SW 1271 (cell line): ENCODE data around the gene DDI1.

ENCODE experiments used
- DNase-seq, 2 experiments: peaks; one replicate each; lab custom pipeline; 2025; lab: John Stamatoyannopoulos, UW

The DDI1 gene

GRCh38 chr11:104036588-104036987 is at the start of gene DDI1:
DDI1 (plus strand) TSS chr11:104036640; CDS start chr11:104036823, 183 bp downstream.
- DNase-seq = no peak

DNA sequence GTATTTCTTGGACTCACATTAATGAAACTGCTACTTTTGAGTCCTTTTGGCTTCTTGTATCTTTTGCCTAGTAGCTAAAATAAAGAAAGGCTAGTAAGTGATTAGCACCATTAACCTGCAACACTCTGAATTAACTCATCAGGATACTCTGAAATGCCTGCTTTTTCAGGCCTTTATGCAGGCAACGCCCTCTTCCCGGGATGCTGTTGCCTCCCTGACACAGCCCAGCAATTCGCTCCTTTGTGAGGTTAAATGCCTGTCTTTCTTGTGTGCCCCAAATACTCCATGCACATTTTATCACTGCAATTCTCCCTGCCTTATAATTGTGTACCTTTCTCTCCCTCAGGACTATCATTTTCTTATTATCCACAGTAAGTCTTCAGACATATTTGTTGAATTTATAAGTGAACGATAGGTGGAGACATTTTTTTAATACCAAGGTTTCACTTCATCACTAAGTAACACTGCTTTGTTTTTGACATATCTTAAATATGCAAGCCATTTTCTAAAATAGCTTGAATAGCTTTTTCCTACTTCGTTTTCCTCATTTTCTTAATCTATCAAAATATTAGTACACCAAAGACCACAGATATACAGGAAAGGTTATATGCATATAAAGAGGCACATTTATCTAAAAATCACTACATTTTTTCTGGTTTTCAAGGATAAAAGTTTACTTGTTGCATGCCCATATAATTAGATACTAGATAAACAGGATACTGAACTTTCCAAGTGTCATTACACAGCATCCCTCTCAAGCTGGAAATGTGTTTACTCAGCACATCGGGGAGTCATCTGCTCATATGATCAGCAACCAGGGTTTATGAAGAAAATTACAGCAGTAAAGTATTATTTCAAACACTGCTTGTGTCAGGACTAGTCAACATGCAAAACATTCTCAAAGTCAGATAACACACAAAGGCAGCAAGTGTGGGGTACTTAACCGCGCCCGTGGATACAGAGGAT is 48.5 kb upstream of the DDI1 start:
- no peak for DNase-seq

- no peak for DNase-seq
Observed at GRCh38 chr11:103988595-103988969, 47.9 kb upstream of the DDI1 start.

GRCh38 chr11:103993507-103993906 is 42.9 kb upstream of the DDI1 start:
- DNase-seq = no peak

DNA sequence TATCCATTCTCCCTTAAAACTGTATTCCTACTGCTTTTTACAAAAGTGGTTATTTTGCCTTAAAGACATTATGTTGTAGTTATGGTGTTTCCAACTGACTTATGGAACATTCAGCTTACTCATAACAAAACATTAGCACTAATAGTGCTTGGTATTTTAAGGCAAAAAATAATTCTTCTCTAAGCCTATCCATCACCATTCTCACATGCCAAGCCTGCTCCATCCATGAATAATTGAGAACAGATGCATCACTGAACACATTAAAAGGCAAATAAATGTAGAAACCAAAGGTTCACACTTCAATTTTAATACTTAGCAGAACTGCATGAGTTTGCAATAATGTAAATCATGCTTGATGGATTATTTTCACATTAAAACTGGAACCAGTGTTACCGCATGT is 42.3 kb upstream of the DDI1 start:
- no peak for DNase-seq

- no peak for DNase-seq
Observed at GRCh38 chr11:103994518-103994917, 41.9 kb upstream of the DDI1 start.

DNA sequence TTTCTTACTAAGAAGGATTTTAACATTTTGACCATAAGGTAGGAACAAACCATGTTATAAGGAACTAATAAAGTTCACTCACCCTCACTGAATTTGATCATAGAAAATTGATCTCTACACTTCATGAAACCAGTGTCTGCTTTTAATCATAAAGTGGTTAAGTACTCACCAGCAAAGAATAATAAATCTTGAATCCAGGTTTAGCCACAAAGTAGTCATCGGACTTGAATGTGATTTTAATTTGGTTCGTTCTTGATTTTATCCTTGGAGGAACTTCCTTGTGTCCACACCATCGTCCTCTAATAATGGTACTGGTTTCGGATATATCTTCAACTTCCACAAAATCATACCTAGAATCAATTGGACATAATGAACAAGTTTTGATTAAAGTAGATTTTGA is 40.5 kb upstream of the DDI1 start:
- DNase-seq = no peak

DNA sequence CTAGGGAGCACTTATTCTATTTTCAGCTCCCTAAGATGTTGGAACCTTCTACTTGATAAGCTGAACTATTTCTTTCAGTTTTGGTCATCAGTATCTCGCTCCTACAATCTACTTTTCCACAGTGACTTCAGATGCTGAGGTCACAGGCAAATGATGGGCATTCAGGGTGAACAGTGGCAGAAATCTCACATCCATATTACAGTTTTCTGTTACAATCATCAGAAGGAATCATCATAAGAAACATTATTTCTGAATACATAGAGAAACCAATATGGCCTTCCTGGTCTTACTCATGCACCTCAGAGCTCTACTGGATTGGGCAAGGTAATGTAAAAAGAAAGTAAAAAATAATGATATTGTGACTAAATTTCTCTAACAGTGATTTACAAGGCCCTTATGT is 39.4 kb upstream of the DDI1 start:
- no peak for DNase-seq

DNA sequence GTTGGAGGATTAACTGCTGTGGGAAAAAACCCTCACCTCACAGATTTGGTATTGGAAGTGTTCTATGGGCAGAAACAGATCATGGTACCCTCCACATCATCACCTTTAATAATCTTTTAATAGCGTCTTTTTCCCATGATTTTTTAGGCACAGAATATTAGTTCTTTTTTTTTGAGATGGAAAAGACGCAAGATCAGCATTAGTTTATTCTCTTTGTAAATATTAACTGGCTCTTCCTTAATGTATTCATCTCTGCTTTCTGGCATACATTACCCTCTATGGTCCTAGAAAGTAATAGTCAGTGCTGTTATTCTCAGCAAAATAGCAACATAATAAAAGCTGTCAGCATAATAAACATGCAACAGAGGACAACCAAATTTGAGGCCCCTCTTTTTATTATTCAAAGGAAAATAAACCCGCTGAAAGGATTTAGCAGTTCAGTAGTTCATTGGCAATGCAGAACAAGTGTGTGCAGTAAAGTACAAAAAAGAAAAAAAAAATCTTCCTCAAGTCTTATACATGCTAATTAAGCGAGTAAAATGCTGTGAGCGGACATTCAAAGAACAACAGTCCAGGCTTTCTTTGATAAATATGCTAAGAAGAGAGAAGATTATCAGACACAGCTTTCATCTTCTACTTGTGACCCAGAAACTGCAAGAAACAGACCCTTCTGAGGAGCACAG is 37.5 kb upstream of the DDI1 start:
- no peak for DNase-seq

DNA sequence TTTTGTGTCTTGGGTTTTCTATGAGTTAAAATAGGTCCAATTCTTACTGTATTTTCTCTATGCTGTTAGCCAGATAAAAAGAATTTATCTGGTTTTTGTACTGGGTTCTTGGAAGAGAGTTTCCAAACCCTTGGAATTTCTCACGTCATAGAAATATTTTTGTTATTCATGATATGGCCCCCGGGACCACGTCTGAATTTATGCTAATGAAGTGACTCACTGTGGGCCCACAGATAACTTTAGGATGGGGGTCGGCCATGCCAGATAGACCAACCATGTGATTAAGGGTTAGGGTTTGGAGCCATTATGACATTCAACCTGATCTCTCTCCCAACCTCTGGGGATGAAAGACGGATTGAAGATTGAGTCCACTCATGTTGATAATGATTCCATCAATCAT is 35.6 kb upstream of the DDI1 start:
- no peak for DNase-seq

- no peak for DNase-seq
Observed at GRCh38 chr11:104001561-104002056, 34.8 kb upstream of the DDI1 start.

DNA sequence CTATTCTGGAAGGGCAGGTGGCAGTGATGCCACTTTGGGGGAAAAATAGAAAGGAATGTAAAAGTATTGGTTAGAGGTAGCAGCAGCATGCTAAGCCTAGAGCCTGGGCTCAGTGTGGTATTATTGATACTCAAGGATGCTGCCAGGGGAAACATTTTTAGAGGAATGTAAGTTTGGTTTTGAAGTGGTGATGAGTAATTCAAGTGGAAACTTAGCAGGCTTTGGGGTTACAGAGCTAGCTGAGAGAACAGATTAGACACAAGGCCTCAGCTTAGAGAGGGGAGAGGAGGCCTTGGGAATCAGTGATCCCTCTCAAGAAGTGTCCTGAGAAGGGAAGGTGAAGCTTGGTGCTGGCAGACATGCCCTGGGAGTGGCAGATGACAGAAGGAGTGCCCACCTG is 32.9 kb upstream of the DDI1 start:
- DNase-seq = no peak

DNA sequence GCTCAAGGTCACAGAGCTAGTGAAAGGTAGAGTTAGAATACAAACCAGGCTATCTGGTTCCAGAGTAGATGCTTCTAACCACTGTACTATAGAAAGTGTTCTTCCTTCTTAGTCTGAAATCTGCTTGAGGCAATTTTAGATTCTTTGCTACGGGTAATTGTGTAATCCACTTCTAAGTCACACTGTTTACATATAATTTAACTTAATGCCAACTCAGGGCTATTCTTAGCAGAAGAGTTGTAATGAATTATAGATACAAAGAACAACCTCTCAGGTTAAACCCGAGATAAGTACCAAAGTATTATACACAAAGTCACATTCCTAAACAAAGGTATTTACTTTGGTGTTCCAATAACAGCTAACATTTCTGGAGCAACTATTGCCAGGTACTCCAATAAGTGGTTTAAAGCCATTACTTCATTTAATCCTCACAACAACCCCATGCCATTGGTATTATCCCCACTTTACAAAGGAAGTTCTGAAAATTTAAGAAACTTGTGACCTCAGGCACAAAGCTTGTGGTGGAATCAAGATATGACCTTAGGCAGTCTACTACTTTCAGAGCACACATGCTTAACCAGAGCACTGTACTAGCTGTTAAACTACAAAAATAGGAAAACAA is 31.1 kb upstream of the DDI1 start:
- DNase-seq = no peak

- no peak for DNase-seq
Observed at GRCh38 chr11:104009744-104010143, 26.7 kb upstream of the DDI1 start.

DNA sequence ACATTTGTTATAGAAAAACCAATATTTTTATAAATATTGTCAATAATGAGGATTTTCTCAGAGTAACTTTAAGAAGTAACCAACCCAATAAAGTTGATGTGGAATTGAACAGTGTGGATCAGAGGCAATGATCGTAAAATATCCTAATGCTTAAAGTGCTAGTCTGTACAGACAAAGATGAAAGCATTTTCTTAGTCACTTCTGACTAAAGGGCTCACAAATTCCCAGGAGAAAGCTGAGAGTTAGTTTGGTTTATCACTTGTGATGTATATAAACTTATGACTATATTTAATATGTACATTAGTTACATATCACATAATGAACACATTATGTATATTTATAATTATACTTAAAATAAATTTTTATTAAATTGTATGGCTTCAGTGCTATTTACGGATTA is 25.4 kb upstream of the DDI1 start:
- no peak for DNase-seq

GRCh38 chr11:104015649-104016415 is 20.6 kb upstream of the DDI1 start:
- DNase-seq = no peak

- DNase-seq = no peak
Observed at GRCh38 chr11:104024572-104024971, 11.9 kb upstream of the DDI1 start.

- DNase-seq = no peak
Observed at GRCh38 chr11:104028476-104029263, 7.8 kb upstream of the DDI1 start.

DNA sequence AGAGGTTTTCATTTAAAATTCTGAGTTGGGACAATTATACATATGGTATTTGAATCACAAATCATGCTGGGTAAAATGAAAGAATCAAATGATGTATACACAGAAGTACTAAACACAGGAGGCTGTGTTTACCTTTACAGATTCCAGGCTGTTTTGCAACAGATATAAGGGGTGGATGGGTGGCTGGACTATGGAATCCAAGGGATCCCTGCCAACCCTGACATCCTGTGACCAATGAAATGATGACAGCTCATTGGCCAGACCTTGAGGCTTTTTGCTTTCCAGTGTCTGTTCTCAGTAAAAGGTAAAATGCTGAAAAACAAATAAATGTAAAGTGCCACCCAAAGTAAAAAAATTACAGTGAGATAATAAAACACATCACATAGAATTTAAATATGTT is 3.3 kb upstream of the DDI1 start:
- DNase-seq = no peak

- no peak for DNase-seq
Observed at GRCh38 chr11:104033561-104033960, 2.9 kb upstream of the DDI1 start.

DNA sequence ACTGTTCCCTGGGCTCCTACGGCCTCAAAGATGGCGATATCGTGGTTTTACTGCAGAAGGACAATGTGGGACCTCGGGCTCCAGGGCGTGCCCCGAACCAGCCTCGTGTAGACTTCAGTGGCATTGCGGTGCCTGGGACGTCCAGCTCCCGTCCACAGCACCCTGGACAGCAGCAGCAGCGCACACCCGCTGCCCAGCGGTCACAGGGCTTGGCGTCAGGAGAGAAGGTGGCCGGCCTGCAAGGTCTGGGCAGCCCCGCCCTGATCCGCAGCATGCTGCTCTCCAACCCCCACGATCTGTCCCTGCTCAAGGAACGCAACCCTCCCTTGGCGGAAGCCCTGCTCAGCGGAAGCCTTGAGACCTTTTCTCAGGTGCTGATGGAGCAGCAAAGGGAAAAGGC is 555 bp downstream of the DDI1 start:
- no peak for DNase-seq
